Prostate gland (tissue), 2 donors: ENCODE data around the gene PRDX5.

Source experiments
- POLR2A ChIP-seq: fragments of 450-650 bp; IDR thresholded peaks from one replicate; pipeline ENCODE4 v1.6.1; 2016; ENCODE audit warnings: antibody characterized with exemption, mild to moderate bottlenecking
- POLR2AphosphoS5 ChIP-seq: sonication (generic); formaldehyde crosslinking; IDR thresholded peaks from one replicate; pipeline ENCODE4 v1.6.1; 2017; ENCODE audit warnings: antibody characterized with exemption
- TF ChIP-seq, protein P1 (sequence below), 4 experiments: fragments of 200-600 bp in 2 of 4; fragments of 450-650 bp in 2 of 4; sonication (generic) in 2 of 4; IDR thresholded peaks; 1 replicate in 3 of 4; 2 replicates in 1 of 4; pipeline ENCODE4 v1.5.1; 2016 to 2019; ENCODE audit warnings: antibody characterized with exemption in 4 of 4, mild to moderate bottlenecking in 2 of 4, moderate library complexity in 2 of 4

DNA sequence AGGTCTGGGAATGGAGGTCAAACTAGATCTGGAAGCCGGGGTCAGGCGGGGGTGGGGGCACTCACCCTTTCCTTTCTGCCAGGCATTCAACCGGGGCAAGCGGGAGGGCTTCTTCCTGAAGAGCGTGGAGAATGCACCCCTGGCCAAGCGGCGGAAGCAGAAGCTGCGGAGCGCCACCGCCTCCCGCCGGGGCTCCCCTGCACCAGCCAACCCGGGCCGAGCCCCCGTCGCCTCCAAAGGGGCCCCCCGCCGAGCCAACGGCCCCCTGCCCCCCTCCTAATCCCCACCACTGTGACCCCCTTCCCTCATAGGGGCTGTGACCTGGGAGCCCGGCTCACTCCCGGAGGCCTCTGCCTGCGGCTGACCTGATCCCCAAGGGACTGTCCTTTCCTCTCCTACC is 53.3 kb downstream of the PRDX5 start:
- TF ChIP-seq POLR2A (no peak), POLR2AphosphoS5 (no peak)
- TF ChIP-seq, protein P1, sequence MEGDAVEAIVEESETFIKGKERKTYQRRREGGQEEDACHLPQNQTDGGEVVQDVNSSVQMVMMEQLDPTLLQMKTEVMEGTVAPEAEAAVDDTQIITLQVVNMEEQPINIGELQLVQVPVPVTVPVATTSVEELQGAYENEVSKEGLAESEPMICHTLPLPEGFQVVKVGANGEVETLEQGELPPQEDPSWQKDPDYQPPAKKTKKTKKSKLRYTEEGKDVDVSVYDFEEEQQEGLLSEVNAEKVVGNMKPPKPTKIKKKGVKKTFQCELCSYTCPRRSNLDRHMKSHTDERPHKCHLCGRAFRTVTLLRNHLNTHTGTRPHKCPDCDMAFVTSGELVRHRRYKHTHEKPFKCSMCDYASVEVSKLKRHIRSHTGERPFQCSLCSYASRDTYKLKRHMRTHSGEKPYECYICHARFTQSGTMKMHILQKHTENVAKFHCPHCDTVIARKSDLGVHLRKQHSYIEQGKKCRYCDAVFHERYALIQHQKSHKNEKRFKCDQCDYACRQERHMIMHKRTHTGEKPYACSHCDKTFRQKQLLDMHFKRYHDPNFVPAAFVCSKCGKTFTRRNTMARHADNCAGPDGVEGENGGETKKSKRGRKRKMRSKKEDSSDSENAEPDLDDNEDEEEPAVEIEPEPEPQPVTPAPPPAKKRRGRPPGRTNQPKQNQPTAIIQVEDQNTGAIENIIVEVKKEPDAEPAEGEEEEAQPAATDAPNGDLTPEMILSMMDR (IDR thresholded peaks at IDR 0.05), result no peak
